ENCODE data around the gene PTH2. TPM values are rescaled to one million over a fixed set of nuclear protein-coding genes. Genes with fewer than 3 reads are reported as not detected.

The PTH2 gene
- total and polyA plus RNA-seq, 2 experiments from 2014 or later, result not detected

DNA sequence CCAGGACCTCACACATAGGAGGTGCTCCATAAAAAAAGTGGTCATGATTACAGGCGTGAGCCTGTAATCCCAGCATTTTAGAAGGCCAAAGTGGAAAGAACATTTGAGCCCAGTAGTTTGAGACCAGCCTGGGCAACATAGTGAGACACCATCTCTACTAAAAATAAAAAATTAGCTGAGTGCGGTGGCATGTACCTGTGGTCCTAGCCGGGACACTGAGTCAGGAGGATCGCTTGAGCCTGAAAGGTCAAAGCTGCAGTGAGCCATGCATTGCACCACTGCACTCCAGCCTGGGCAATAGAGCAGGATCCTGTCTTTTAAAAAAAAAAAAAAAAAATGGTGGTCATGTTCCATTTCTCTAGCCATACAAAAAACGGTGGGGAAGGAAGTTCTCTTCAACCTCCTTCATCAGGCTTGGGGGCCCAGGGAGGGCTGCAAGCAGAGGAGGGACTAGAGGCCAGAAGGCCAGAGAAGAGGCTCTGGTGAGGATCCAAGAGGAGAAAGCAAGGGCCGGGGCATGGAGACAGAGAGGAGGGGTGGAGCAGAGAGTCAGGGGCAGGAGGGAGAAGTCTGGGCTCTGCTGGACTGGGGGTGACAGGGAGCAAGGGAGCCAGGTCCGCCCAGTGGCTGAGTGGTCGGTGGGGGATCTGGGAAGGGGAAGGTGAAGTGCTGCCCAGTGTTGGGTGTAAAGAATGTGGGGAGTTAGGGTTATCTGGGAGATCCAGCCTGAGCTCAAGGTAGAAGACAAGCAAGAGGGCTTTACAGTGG is 26.3 kb downstream of the PTH2 start:
- Histone ChIP-seq H3K36me3 (replicated peaks; ENCODE audit: insufficient read depth, low read depth) (no peaks in the 10 kb centered on the region), H3K79me2 (no peaks in the 10 kb centered on the region), H3K4me1 (ENCODE audit: insufficient read depth) (no peaks in the 10 kb centered on the region), H3K9me3 (ENCODE audit: low read depth) (no peaks in the 10 kb centered on the region), H3K27me3 (no peaks in the 10 kb centered on the region), H3K9me2 (replicated peaks; ENCODE audit: insufficient read depth) (no peaks in the 10 kb centered on the region), H3K27ac (no peak overlapping the region), H3K4me2 (no peak overlapping the region), H4K20me1 (ENCODE audit: insufficient read depth, poor library complexity, severe bottlenecking) (no peaks in the 10 kb centered on the region), H3K4me3 (no peak overlapping the region), H2AFZ (no peak overlapping the region)
- TF ChIP-seq, protein P1, sequence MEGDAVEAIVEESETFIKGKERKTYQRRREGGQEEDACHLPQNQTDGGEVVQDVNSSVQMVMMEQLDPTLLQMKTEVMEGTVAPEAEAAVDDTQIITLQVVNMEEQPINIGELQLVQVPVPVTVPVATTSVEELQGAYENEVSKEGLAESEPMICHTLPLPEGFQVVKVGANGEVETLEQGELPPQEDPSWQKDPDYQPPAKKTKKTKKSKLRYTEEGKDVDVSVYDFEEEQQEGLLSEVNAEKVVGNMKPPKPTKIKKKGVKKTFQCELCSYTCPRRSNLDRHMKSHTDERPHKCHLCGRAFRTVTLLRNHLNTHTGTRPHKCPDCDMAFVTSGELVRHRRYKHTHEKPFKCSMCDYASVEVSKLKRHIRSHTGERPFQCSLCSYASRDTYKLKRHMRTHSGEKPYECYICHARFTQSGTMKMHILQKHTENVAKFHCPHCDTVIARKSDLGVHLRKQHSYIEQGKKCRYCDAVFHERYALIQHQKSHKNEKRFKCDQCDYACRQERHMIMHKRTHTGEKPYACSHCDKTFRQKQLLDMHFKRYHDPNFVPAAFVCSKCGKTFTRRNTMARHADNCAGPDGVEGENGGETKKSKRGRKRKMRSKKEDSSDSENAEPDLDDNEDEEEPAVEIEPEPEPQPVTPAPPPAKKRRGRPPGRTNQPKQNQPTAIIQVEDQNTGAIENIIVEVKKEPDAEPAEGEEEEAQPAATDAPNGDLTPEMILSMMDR (IDR thresholded peaks at IDR 0.05; ENCODE audit: poor library complexity), result no peak
- TF ChIP-seq EZH2 (IDR thresholded peaks at IDR 0.05; ENCODE audit: borderline replicate concordance) (no peak), EZH2phosphoT487 (IDR thresholded peaks at IDR 0.05; ENCODE audit: low read depth, severe bottlenecking, unreplicated experiment) (no peak)
- DNase-seq (ENCODE audit: low spot score), result no peak
- 85% methylated on average over 8 of the region's 8 CpGs for WGBS (ENCODE audit: low lambda C conversion rate, missing lambda C conversion rate)

DNA sequence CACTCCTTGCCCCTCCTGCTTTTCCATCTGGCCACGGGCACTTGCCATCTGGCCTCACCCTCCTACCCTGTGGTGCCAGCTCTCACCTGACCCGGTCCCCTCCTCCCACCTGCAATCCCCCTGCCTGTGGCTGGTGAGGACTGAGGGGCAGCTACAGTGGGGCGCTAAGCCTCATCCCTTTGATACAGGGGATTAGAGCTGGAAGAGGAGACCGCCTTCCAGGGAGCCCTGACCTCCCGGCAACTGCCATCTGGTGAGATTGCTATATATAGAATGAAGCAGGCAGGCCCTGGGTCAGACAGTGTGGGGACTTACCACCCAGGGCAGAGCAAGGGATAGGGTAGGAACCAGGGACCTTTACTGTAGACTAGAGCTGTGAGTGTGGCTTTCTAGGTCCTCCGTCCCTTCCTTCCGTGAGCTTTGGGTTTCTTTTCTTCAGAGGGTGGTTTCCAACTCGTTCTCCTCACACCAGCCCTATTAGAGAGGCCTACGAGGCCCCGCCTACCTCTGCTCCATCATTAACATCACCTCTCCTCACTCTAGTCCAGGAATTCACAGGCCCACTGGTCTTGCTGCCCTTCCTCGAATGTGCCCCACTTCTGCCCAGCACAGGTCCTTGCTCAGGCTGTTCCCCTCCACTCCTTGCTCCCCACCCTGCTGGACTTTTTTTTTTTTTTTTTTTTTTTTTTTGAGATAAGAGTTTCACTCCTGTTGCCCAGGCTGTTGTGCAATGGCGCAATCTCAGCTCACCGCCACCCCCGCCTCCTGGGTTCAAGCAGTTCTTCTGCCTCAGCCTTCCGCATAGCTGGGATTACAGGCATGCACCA is 27.4 kb downstream of the PTH2 start:
- H3K36me3 ChIP-seq (replicated peaks; ENCODE audit: insufficient read depth, low read depth), result no peaks in the 10 kb centered on the region
- H3K9me3 ChIP-seq (ENCODE audit: low read depth), result no peaks in the 10 kb centered on the region
- H3K79me2 ChIP-seq, result no peaks in the 10 kb centered on the region
- H3K9me2 ChIP-seq (replicated peaks; ENCODE audit: insufficient read depth), result no peaks in the 10 kb centered on the region
- 79% methylated on average over 13 of the region's 15 CpGs for WGBS (ENCODE audit: low lambda C conversion rate, missing lambda C conversion rate)
- no peak for DNase-seq (ENCODE audit: low spot score)
- no peaks in the 10 kb centered on the region for H3K27me3 ChIP-seq
- H3K4me1 ChIP-seq (ENCODE audit: insufficient read depth), result no peaks in the 10 kb centered on the region
- no peak overlapping the region for H3K4me2 ChIP-seq
- no peak overlapping the region for H3K4me3 ChIP-seq
- no peak overlapping the region for H2AFZ ChIP-seq
- TF ChIP-seq EZH2 (IDR thresholded peaks at IDR 0.05; ENCODE audit: borderline replicate concordance) (no peak), EZH2phosphoT487 (IDR thresholded peaks at IDR 0.05; ENCODE audit: low read depth, severe bottlenecking, unreplicated experiment) (no peak)
- TF ChIP-seq, protein P1 (IDR thresholded peaks at IDR 0.05; ENCODE audit: poor library complexity), result no peak
- H4K20me1 ChIP-seq (ENCODE audit: insufficient read depth, poor library complexity, severe bottlenecking), result no peaks in the 10 kb centered on the region
- H3K27ac ChIP-seq, result no peak overlapping the region

DNA sequence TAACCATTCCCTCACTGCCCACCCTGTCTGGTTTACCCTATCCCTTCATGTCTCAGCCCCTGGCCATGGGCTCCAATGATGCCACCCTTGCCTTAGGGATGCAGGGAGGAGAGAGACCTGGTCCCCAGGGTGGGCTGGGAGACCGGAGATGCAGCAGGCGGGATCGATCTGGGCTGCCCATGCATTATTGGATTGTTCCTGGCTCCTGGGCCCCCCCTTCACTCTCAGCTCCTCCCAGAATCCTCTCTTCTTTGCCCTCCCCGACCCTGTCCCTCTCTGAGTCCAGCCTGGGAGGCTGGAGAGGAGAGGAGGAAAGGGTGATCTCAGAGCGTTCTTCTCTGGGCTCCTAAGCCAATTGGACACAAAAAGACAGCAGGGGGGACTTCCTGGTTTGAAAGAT is 29.4 kb downstream of the PTH2 start:
- H3K27ac ChIP-seq, result no peak overlapping the region
- 70% methylated on average over 5 of the region's 5 CpGs for WGBS (ENCODE audit: low lambda C conversion rate, missing lambda C conversion rate)
- no peak for TF ChIP-seq EZH2 (IDR thresholded peaks at IDR 0.05; ENCODE audit: borderline replicate concordance)
- TF ChIP-seq, protein P1 (IDR thresholded peaks at IDR 0.05; ENCODE audit: poor library complexity), result no peak
- no peak for TF ChIP-seq EZH2phosphoT487 (IDR thresholded peaks at IDR 0.05; ENCODE audit: low read depth, severe bottlenecking, unreplicated experiment)
- no peaks in the 10 kb centered on the region for H3K9me3 ChIP-seq (ENCODE audit: low read depth)
- H3K27me3 ChIP-seq, result no peaks in the 10 kb centered on the region
- H3K36me3 ChIP-seq (replicated peaks; ENCODE audit: insufficient read depth, low read depth), result no peaks in the 10 kb centered on the region
- H2AFZ ChIP-seq, result no peak overlapping the region
- H3K4me1 ChIP-seq (ENCODE audit: insufficient read depth), result no peaks in the 10 kb centered on the region
- H3K4me3 ChIP-seq, result no peak overlapping the region
- H3K9me2 ChIP-seq (replicated peaks; ENCODE audit: insufficient read depth), result no peaks in the 10 kb centered on the region
- H3K79me2 ChIP-seq, result no peaks in the 10 kb centered on the region
- no peak overlapping the region for H3K4me2 ChIP-seq
- H4K20me1 ChIP-seq (ENCODE audit: insufficient read depth, poor library complexity, severe bottlenecking), result no peaks in the 10 kb centered on the region
- no peak for DNase-seq (ENCODE audit: low spot score)
